GM18868 (cell line): ENCODE data around the gene SLC41A2.

ENCODE experiments used
- ATAC-seq: cut with Tn5 transposase; IDR thresholded peaks from one replicate; pipeline ENCODE4 v1.9.1; 2021; ENCODE audit warnings: mild to moderate bottlenecking, moderate library complexity; ENCODE audit not compliant: unreplicated experiment

The SLC41A2 gene

DNA sequence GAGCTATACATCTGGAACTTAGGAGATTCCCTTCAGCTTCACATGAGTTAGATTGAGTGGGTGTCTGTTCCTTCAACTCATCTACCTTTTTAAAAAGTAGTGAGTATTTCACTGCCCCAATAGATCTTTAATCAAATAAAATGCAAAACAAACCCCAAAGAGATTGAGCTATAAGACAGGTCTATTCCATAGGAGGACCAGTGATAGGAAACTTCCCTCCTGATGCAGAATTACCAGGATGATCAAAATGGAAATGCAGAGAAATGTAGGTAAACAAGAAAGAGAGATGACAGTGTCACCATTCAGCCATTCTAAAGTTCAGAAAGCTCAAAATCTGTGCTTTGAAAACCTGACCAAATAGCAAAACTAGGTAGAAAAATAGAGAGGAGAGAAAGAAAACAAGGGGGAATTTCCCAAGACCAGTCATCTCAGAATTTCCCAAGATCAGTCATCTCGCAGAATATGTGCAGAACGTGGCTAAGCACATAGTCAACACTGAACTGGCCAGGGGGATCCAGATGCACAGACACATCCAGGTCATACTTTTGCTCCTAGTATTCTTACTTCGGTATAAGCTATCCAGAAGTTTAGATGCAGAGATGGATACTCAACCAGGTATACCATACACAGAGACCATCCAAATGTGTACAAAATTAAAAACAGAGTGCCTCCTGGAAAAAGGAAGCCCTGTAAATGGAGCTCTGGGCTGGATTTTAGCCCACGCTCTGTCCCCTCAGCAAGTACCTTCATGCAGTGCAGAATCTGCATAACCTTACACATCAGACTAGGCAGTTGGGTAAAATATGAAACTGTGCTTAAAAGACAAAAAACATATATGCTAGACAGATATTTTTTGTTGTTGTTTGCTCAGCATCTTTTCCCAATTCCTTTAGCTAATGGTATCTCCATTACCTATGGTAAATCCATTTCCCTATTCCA is 27.4 kb downstream of the SLC41A2 start:
- peak; percentile 94 for ATAC-seq

DNA sequence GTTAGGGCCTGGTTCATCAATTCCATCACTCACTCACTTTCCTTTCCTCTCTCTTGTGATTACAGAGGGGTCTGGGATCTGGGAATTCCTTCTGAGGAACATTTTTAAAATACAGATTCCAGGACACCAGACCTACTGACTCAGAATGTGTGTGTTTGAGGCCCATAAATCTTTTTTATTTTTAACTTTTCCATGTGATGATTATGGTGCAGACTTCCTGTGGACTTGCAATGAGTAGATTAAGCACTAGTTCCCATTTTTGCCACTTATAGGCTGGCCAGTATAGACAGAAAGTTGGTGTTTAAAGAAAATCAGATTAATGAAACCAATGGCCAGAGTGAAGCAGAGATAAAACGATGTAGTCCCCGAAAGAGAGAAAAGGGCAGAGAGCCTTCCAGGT is 28.1 kb downstream of the SLC41A2 start:
- no peak for ATAC-seq

GRCh38 chr12:104929368-104929767 is 28.7 kb downstream of the SLC41A2 start:
- no peak for ATAC-seq

DNA sequence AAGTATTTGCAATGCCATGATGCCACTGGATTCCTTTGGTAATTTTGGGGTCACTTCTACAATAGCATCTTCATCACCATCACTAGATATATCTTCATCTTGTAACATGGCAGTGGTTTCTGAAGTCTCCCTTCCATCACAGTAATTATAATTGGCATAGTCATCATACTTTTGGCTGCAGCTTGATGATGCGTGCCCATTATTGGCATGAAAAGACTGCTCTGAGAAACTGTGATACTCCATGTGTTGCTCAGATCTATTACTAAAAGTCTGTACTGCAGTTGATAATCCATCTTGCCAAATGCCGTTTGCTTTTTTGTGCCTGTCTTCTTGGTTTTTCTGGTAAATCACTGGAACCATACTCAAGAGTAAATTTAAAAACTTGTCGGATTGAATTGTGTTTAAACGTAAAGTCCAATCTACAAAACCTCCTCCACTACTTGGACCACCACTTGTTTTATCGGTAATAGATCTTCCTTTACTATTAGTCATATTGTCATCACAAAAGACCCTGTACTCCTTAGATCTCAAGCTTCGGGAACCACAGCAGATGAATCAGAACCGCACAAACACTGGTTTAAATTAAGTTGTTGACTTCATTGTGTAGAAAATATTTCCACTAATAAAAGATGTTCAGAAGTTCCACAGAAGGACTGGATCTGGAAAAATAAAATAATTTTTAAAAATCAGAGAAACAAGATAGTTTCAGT is 29.9 kb downstream of the SLC41A2 start:
- no peak for ATAC-seq

GRCh38 chr12:104925501-104925900 is 32.6 kb downstream of the SLC41A2 start:
- ATAC-seq: no peak

GRCh38 chr12:104921340-104921739 is 36.8 kb downstream of the SLC41A2 start:
- no peak for ATAC-seq

GRCh38 chr12:104911942-104912341 is 46.1 kb downstream of the SLC41A2 start:
- no peak for ATAC-seq

- ATAC-seq: no peak
Observed at GRCh38 chr12:104910196-104910840, 47.8 kb downstream of the SLC41A2 start.

- no peak for ATAC-seq
Observed at GRCh38 chr12:104909761-104910160, 48.3 kb downstream of the SLC41A2 start.
